SK-N-SH treated with all-trans-retinoic acid at 6 μM for 48 hours (cell line): ENCODE results near the gene GLP2R.

Experiments
- ATAC-seq: fragments of 200-7000 bp; cut with Tn5 transposase; 3 replicates; pipeline ENCODE4 v1.9.1; 2020; ENCODE audit warnings: mild to moderate bottlenecking, moderate library complexity
- BACH2 ChIP-seq: fragments of 250-450 bp; sonication (Bioruptor Pico); IDR thresholded peaks from 2 replicates; pipeline ENCODE4 v1.9.0; 2021; ENCODE audit warnings: mild to moderate bottlenecking, borderline replicate concordance
- CSDC2 ChIP-seq: fragments of 250-450 bp; sonication (Bioruptor Pico); IDR thresholded peaks from 2 replicates; pipeline ENCODE4 v1.5.0; 2020; ENCODE audit warnings: mild to moderate bottlenecking, moderate library complexity
- ESRRG ChIP-seq: fragments of 250-450 bp; sonication (Bioruptor Pico); IDR thresholded peaks from 2 replicates; pipeline ENCODE4 v1.6.1; 2021; ENCODE audit warnings: mild to moderate bottlenecking
- GLIS3 ChIP-seq: fragments of 250-450 bp; sonication (Bioruptor Pico); IDR thresholded peaks from 2 replicates; pipeline ENCODE4 v1.5.0; 2020; ENCODE audit warnings: mild to moderate bottlenecking, moderate library complexity
- ISL1 ChIP-seq: fragments of 250-450 bp; sonication (Bioruptor Pico); IDR thresholded peaks from 2 replicates; pipeline ENCODE4 v2.1.2; 2022; ENCODE audit warnings: mild to moderate bottlenecking, moderate library complexity
- PPARA ChIP-seq: fragments of 250-450 bp; sonication (Bioruptor Pico); IDR thresholded peaks from 2 replicates; pipeline ENCODE4 v1.5.0; 2020; ENCODE audit warnings: mild to moderate bottlenecking, borderline replicate concordance
- RARB ChIP-seq: fragments of 250-450 bp; sonication (Bioruptor Pico); IDR thresholded peaks from 2 replicates; pipeline ENCODE4 v1.8.0; 2021; ENCODE audit warnings: mild to moderate bottlenecking, moderate library complexity
- SNAI2 ChIP-seq: fragments of 250-450 bp; sonication (Bioruptor Pico); IDR thresholded peaks from 2 replicates; pipeline ENCODE4 v1.5.0; 2020; ENCODE audit warnings: mild to moderate bottlenecking, moderate library complexity
- TCF4 ChIP-seq: fragments of 250-450 bp; sonication (Bioruptor Pico); IDR thresholded peaks from 2 replicates; pipeline ENCODE4 v1.8.0; 2021; ENCODE audit warnings: mild to moderate bottlenecking, moderate library complexity, borderline replicate concordance
- TOX ChIP-seq: fragments of 250-450 bp; sonication (Bioruptor Pico); IDR thresholded peaks from 2 replicates; pipeline ENCODE4 v1.8.0; 2021; ENCODE audit warnings: mild to moderate bottlenecking, moderate library complexity, borderline replicate concordance
- ZC3H10 ChIP-seq: fragments of 250-450 bp; sonication (Bioruptor Pico); IDR thresholded peaks from 2 replicates; pipeline ENCODE4 v1.5.1; 2021; ENCODE audit warnings: mild to moderate bottlenecking, moderate library complexity
- ZFP3 ChIP-seq: fragments of 250-450 bp; sonication (Bioruptor Pico); IDR thresholded peaks from 2 replicates; pipeline ENCODE4 v1.5.0; 2020; ENCODE audit warnings: mild to moderate bottlenecking, moderate library complexity
- ZFP30 ChIP-seq: fragments of 450-650 bp; formaldehyde crosslinking; IDR thresholded peaks from 2 replicates; pipeline ENCODE4 v1.5.0; 2022; ENCODE audit warnings: mild to moderate bottlenecking, moderate library complexity
- ZNF565 ChIP-seq: fragments of 450-650 bp; formaldehyde crosslinking; conservative IDR thresholded peaks from 2 replicates; pipeline ENCODE4 v1.5.0; 2020; ENCODE audit warnings: low read depth, mild to moderate bottlenecking, moderate library complexity
- ZNF70 ChIP-seq: fragments of 450-650 bp; formaldehyde crosslinking; IDR thresholded peaks from 2 replicates; pipeline ENCODE4 v1.5.0; 2020; ENCODE audit warnings: mild to moderate bottlenecking, moderate library complexity
- ZNF8 ChIP-seq: fragments of 450-650 bp; formaldehyde crosslinking; IDR thresholded peaks from 2 replicates; pipeline ENCODE4 v1.5.0; 2020; ENCODE audit warnings: mild to moderate bottlenecking, moderate library complexity
- TF ChIP-seq, protein P1 (sequence below): fragments of 250-450 bp; sonication (Bioruptor Pico); IDR thresholded peaks from 2 replicates; pipeline ENCODE4 v1.8.0; 2020; ENCODE audit warnings: mild to moderate bottlenecking, moderate library complexity, borderline replicate concordance
- TF ChIP-seq, protein P2 (sequence below): fragments of 250-450 bp; sonication (Bioruptor Pico); IDR thresholded peaks from 2 replicates; pipeline ENCODE4 v1.5.1; 2021; ENCODE audit warnings: mild to moderate bottlenecking, moderate library complexity
- TF ChIP-seq, protein P3 (sequence below): fragments of 250-450 bp; sonication (Bioruptor Pico); IDR thresholded peaks from 2 replicates; pipeline ENCODE4 v1.5.1; 2020; ENCODE audit warnings: low read depth, mild to moderate bottlenecking, moderate library complexity
- TF ChIP-seq, protein P4 (sequence below): fragments of 250-450 bp; sonication (Bioruptor Pico); IDR thresholded peaks from 2 replicates; pipeline ENCODE4 v1.5.0; 2020; ENCODE audit warnings: mild to moderate bottlenecking, moderate library complexity
- TF ChIP-seq, protein P5 (sequence below): fragments of 250-450 bp; sonication (Bioruptor Pico); IDR thresholded peaks from 2 replicates; pipeline ENCODE4 v1.8.0; 2021; ENCODE audit warnings: low read depth, mild to moderate bottlenecking, moderate library complexity, borderline replicate concordance

Gene GLP2R

DNA sequence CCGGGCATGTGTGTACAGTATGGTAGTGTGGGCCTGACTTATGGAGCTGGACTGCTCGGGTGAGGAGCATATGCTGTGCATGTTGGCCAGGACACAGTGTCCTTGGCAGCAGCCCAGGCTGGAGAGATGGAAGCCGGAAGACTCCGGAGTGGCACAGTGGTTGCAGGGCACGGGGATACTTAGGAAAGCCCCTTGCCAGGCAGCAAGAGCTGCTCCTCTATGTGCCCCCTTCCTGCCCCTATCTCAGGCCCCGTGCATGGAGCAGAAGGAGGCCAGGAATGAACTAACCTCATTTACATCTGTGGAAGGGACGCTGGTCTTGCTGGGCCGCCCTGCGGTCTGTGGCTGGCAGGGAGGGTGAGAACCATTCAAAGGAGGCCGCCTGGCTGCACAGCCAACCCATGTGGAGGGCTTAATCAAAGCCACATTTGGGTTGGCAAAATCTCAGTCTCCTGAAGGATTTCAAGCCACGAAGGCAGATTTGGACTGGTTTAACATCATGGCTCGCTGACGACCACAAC, 111.6 kb downstream of the GLP2R start:
- no peak for TF ChIP-seq PPARA (CRISPR knock-in tag)
- TF ChIP-seq BACH2: no peak
- TF ChIP-seq, protein P1, sequence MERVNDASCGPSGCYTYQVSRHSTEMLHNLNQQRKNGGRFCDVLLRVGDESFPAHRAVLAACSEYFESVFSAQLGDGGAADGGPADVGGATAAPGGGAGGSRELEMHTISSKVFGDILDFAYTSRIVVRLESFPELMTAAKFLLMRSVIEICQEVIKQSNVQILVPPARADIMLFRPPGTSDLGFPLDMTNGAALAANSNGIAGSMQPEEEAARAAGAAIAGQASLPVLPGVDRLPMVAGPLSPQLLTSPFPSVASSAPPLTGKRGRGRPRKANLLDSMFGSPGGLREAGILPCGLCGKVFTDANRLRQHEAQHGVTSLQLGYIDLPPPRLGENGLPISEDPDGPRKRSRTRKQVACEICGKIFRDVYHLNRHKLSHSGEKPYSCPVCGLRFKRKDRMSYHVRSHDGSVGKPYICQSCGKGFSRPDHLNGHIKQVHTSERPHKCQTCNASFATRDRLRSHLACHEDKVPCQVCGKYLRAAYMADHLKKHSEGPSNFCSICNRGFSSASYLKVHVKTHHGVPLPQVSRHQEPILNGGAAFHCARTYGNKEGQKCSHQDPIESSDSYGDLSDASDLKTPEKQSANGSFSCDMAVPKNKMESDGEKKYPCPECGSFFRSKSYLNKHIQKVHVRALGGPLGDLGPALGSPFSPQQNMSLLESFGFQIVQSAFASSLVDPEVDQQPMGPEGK (CRISPR knock-in tag): no peak
- no peak for TF ChIP-seq ZFP3 (CRISPR knock-in tag)
- no peak for TF ChIP-seq ISL1
- TF ChIP-seq TOX (CRISPR knock-in tag): no peak
- TF ChIP-seq, protein P2, sequence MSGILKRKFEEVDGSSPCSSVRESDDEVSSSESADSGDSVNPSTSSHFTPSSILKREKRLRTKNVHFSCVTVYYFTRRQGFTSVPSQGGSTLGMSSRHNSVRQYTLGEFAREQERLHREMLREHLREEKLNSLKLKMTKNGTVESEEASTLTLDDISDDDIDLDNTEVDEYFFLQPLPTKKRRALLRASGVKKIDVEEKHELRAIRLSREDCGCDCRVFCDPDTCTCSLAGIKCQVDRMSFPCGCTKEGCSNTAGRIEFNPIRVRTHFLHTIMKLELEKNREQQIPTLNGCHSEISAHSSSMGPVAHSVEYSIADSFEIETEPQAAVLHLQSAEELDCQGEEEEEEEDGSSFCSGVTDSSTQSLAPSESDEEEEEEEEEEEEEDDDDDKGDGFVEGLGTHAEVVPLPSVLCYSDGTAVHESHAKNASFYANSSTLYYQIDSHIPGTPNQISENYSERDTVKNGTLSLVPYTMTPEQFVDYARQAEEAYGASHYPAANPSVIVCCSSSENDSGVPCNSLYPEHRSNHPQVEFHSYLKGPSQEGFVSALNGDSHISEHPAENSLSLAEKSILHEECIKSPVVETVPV (CRISPR knock-in tag): no peak
- TF ChIP-seq GLIS3 (CRISPR knock-in tag): no peak
- TF ChIP-seq, protein P3, sequence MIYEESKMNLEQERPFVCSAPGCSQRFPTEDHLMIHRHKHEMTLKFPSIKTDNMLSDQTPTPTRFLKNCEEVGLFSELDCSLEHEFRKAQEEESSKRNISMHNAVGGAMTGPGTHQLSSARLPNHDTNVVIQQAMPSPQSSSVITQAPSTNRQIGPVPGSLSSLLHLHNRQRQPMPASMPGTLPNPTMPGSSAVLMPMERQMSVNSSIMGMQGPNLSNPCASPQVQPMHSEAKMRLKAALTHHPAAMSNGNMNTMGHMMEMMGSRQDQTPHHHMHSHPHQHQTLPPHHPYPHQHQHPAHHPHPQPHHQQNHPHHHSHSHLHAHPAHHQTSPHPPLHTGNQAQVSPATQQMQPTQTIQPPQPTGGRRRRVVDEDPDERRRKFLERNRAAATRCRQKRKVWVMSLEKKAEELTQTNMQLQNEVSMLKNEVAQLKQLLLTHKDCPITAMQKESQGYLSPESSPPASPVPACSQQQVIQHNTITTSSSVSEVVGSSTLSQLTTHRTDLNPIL (CRISPR knock-in tag): no peak
- TF ChIP-seq, protein P4, sequence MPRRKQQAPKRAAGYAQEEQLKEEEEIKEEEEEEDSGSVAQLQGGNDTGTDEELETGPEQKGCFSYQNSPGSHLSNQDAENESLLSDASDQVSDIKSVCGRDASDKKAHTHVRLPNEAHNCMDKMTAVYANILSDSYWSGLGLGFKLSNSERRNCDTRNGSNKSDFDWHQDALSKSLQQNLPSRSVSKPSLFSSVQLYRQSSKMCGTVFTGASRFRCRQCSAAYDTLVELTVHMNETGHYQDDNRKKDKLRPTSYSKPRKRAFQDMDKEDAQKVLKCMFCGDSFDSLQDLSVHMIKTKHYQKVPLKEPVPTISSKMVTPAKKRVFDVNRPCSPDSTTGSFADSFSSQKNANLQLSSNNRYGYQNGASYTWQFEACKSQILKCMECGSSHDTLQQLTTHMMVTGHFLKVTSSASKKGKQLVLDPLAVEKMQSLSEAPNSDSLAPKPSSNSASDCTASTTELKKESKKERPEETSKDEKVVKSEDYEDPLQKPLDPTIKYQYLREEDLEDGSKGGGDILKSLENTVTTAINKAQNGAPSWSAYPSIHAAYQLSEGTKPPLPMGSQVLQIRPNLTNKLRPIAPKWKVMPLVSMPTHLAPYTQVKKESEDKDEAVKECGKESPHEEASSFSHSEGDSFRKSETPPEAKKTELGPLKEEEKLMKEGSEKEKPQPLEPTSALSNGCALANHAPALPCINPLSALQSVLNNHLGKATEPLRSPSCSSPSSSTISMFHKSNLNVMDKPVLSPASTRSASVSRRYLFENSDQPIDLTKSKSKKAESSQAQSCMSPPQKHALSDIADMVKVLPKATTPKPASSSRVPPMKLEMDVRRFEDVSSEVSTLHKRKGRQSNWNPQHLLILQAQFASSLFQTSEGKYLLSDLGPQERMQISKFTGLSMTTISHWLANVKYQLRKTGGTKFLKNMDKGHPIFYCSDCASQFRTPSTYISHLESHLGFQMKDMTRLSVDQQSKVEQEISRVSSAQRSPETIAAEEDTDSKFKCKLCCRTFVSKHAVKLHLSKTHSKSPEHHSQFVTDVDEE (CRISPR knock-in tag): no peak
- TF ChIP-seq SNAI2: no peak
- TF ChIP-seq RARB: no peak
- no peak for TF ChIP-seq ZNF8 (CRISPR knock-in tag)
- TF ChIP-seq ZFP30 (CRISPR knock-in tag): no peak
- ATAC-seq: no peak

DNA sequence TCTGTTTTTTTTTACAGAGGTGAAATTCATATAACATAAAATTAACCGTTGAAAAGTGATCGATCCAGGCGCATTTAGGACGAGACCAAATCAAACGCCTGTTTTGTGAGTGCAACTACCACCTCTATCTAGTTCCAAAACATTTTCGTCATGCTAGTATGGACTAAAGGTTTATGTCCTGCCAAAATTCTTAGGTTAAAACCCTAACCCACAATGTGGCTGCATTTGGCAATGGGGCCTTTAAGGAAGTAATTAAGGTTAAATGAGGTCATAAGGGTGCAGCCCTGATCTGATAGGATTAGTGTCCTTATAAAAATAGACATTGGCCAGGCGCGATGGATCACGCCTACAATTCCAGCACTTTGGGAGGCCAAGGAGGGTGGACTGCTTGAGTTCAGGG, 112.2 kb downstream of the GLP2R start:
- no peak for ATAC-seq
- no peak for TF ChIP-seq ZNF70 (CRISPR knock-in tag)
- TF ChIP-seq, protein P2 (CRISPR knock-in tag): no peak
- TF ChIP-seq RARB: no peak
- TF ChIP-seq, protein P5, sequence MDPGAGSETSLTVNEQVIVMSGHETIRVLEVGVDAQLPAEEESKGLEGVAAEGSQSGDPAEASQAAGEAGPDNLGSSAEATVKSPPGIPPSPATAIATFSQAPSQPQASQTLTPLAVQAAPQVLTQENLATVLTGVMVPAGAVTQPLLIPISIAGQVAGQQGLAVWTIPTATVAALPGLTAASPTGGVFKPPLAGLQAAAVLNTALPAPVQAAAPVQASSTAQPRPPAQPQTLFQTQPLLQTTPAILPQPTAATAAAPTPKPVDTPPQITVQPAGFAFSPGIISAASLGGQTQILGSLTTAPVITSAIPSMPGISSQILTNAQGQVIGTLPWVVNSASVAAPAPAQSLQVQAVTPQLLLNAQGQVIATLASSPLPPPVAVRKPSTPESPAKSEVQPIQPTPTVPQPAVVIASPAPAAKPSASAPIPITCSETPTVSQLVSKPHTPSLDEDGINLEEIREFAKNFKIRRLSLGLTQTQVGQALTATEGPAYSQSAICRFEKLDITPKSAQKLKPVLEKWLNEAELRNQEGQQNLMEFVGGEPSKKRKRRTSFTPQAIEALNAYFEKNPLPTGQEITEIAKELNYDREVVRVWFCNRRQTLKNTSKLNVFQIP: no peak
- no peak for TF ChIP-seq TOX (CRISPR knock-in tag)
- TF ChIP-seq ZNF8 (CRISPR knock-in tag): no peak
- no peak for TF ChIP-seq ESRRG
- no peak for TF ChIP-seq TCF4 (CRISPR knock-in tag)
- TF ChIP-seq ZC3H10 (CRISPR knock-in tag): no peak
- TF ChIP-seq ISL1: no peak
- no peak for TF ChIP-seq PPARA (CRISPR knock-in tag)
- TF ChIP-seq ZFP30 (CRISPR knock-in tag): no peak
- TF ChIP-seq CSDC2 (CRISPR knock-in tag): no peak
- no peak for TF ChIP-seq ZNF565 (CRISPR knock-in tag)
- TF ChIP-seq GLIS3 (CRISPR knock-in tag): no peak
- TF ChIP-seq, protein P1 (CRISPR knock-in tag): no peak
- TF ChIP-seq, protein P3 (CRISPR knock-in tag): no peak
